K562 (cell line): ENCODE measurements around the gene ZFP36. TPM values are rescaled to one million over a fixed set of nuclear protein-coding genes. Genes with fewer than 3 reads are reported as not detected.

Experiments used
- CHD1 ChIP-seq: fragments of 200-600 bp; sonication (generic); IDR thresholded peaks from one replicate; pipeline ENCODE4 v1.6.1; 2012; ENCODE audit warnings: mild to moderate bottlenecking, moderate library complexity, low read length, inconsistent platforms
- DPF2 ChIP-seq: fragments of 450-650 bp; IDR thresholded peaks from 2 replicates; pipeline ENCODE4 v1.6.1; 2016
- E2F6 ChIP-seq, 2 experiments: IDR thresholded peaks; 2 replicates each; pipeline ENCODE4 v1.6.1; 2011; ENCODE audit warnings: borderline replicate concordance in 1 of 2, control low read depth in 1 of 2, low read depth in 1 of 2, low read length in 1 of 2, mild to moderate bottlenecking in 1 of 2, mixed read lengths in 1 of 2, moderate library complexity in 1 of 2; ENCODE audit not compliant: insufficient read depth in 1 of 2, insufficient read length in 1 of 2, poor library complexity in 1 of 2, severe bottlenecking in 1 of 2; ENCODE audit errors: extremely low read depth in 1 of 2
- HINFP ChIP-seq: fragments of 450-650 bp; conservative IDR thresholded peaks from 2 replicates; pipeline ENCODE4 v1.6.1; 2016; ENCODE audit warnings: missing genetic modification characterization, low read depth, mild to moderate bottlenecking, control low read depth, missing compliant biosample characterization
- IRF9 ChIP-seq: fragments of 450-650 bp; IDR thresholded peaks from 2 replicates; pipeline ENCODE4 v1.6.1; 2016; ENCODE audit warnings: missing biosample characterization, missing genetic modification characterization
- LCOR ChIP-seq: sonication (generic); formaldehyde crosslinking; IDR thresholded peaks from 2 replicates; pipeline ENCODE4 v1.8.0; 2022; ENCODE audit warnings: mild to moderate bottlenecking, missing genetic modification reagents
- LEF1 ChIP-seq: fragments of 450-650 bp; IDR thresholded peaks from 2 replicates; pipeline ENCODE4 v1.6.1; 2016; ENCODE audit warnings: mild to moderate bottlenecking
- MCM2 ChIP-seq: fragments of 450-650 bp; IDR thresholded peaks from 2 replicates; pipeline ENCODE4 v1.6.1; 2017; ENCODE audit warnings: low read depth, mild to moderate bottlenecking
- MCM5 ChIP-seq: fragments of 450-650 bp; IDR thresholded peaks from 2 replicates; pipeline ENCODE4 v1.6.1; 2016; ENCODE audit warnings: low read depth
- MLX ChIP-seq, 2 experiments: fragments of 450-650 bp in 1 of 2; sonication (generic) in 1 of 2; formaldehyde crosslinking; conservative IDR thresholded peaks; 2 replicates each; pipeline versions ENCODE4 v1.4.0 to v1.8.1; 2020 to 2022; ENCODE audit warnings: mild to moderate bottlenecking in 1 of 2, missing genetic modification reagents in 1 of 2
- POLR3G ChIP-seq: IDR thresholded peaks from 2 replicates; pipeline ENCODE4 v1.6.1; 2011; ENCODE audit not compliant: insufficient read length, insufficient replicate concordance; ENCODE audit errors: extremely low read depth
- RBM39 ChIP-seq: fragments of 200-400 bp; formaldehyde crosslinking; optimal IDR thresholded peaks from 2 replicates; pipeline ENCODE3; 2018; ENCODE audit warnings: low read depth, low read length
- SP2 ChIP-seq: IDR thresholded peaks from 2 replicates; pipeline ENCODE4 v1.6.1; 2011; ENCODE audit warnings: mild to moderate bottlenecking, low read depth, low read length, moderate library complexity; ENCODE audit not compliant: poor library complexity, severe bottlenecking; ENCODE audit errors: extremely low read depth
- UBTF ChIP-seq, 2 experiments: IDR thresholded peaks; 2 replicates each; pipeline ENCODE4 v1.6.1; 2012; ENCODE audit warnings: improper control_type of control experiment in 2 of 2, low read depth in 2 of 2, low read length in 2 of 2, borderline replicate concordance in 1 of 2
- USF2 ChIP-seq: sonication (generic); formaldehyde crosslinking; IDR thresholded peaks from 2 replicates; pipeline ENCODE4 v1.5.0; 2020; ENCODE audit warnings: missing genetic modification reagents
- ZNF511 ChIP-seq: sonication (generic); formaldehyde crosslinking; IDR thresholded peaks from 2 replicates; pipeline ENCODE4 v1.8.0; 2022; ENCODE audit warnings: mild to moderate bottlenecking, missing genetic modification reagents
- ZNF699 ChIP-seq: fragments of 250-450 bp; sonication (Bioruptor Pico); IDR thresholded peaks from 2 replicates; pipeline ENCODE4 v1.8.0; 2021; ENCODE audit warnings: mild to moderate bottlenecking, moderate library complexity; ENCODE audit not compliant: insufficient replicate concordance
- ZNF830 ChIP-seq: fragments of 250-450 bp; sonication (Bioruptor Pico); IDR thresholded peaks from 2 replicates; pipeline ENCODE4 v1.5.0; 2021; ENCODE audit warnings: mild to moderate bottlenecking
- polyA plus RNA-seq, 8 experiments: library from polyadenylated mRNA; depleted of rRNA in 4 of 8; stranded (reverse) in 5 of 8; unstranded in 3 of 8; fragments of >200 nt; fragmentation: Nextera tagmentation in 2 of 8; fragmentation: Illumina TruSeq in 1 of 8; extraction: Ambion mirVana in 2 of 8; extraction: Trizol in 1 of 8; gene quantifications; 2 replicates each; pipeline versions ENCODE4 v1.2.1 to v1.2.3, GENCODE V29; 2011 to 2014; ENCODE audit warnings: inconsistent platforms in 1 of 8, missing spikeins in 1 of 8
- total RNA-seq, 7 experiments: library from RNA; depleted of rRNA in 6 of 7; stranded (reverse); fragments of >200 nt in 6 of 7; fragmentation: Illumina TruSeq in 2 of 7; extraction: Trizol in 2 of 7; gene quantifications; 2 replicates each; pipeline versions ENCODE4 v1.2.1 to v1.2.3, GENCODE V29; 2011 to 2021; ENCODE audit warnings: low replicate concordance in 1 of 7

Gene ZFP36
- total and polyA plus RNA-seq, 9 of the 15 experiments (the other 6 are each of a cell fraction or from before 2014, with no cell fraction given) = 1.0 to 20.1 (median 3.5) TPM

GRCh38 chr19:39412100-39412866 lies 5.6 kb downstream of the ZFP36 start, which contains the start of gene PLEKHG2 (continued):
- TF ChIP-seq RBM39 (no peak), ZNF830 (CRISPR knock-in tag) (peak; percentile 56; the same call in 1 of the 2 replicates), POLR3G (no peak), MCM5 (no peak), LCOR (CRISPR knock-in tag) (peak; percentile 83), ZNF511 (CRISPR knock-in tag) (no peak), MLX (CRISPR knock-in tag; conservative IDR thresholded peaks at IDR 0.05) (no peak), LEF1 (peak; percentile 19; the same call in 1 of the 2 replicates), ZNF699 (no peak), SP2 (no peak), MCM2 (no peak), E2F6 (IDR thresholded peaks at IDR 0.05; ENCODE audit: borderline replicate concordance in 1 of 2, extremely low read depth in 1 of 2, insufficient read depth in 1 of 2, insufficient read length in 1 of 2, low read depth in 1 of 2, low read length in 1 of 2, poor library complexity in 1 of 2, severe bottlenecking in 1 of 2) (peak in 1 of 2 experiments; percentile 74), UBTF (IDR thresholded peaks at IDR 0.05; ENCODE audit: borderline replicate concordance in 1 of 2, low read depth in 2 of 2, low read length in 2 of 2) (peak in 1 of 2 experiments; percentile 51; a peak in 2 of 4 replicates), CHD1 (no peak), DPF2 (peak; percentile 49), USF2 (peak; percentile 87), HINFP (peak; percentile 55; the same call in 1 of the 2 replicates), IRF9 (peak; percentile 92)
